ENCODE results near the gene AHSA1.

DNA sequence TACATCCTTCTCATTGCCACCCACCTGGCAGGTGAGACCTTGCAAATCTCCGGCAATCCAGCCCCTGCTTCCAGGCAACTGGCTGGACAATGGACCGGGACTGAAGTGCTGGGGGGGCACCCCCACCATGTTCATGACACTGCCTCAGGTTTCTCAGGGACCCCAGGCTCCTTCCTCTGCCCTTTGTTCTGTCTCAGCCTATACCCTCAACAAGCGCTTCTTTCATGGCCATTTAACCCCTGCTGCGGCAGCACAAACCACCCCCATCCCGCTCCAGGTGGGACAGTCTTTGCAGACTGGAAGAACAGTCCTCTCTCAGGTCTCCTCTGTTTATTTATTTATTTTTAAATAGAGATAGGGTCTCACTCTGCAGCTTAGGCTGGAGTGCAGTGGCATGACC, 33.2 kb downstream of the AHSA1 start:
- TF ChIP-seq TAF1 (IDR thresholded peaks at IDR 0.05; ENCODE audit: low read depth) (no peak), CEBPB (IDR thresholded peaks at IDR 0.05) (no peak)
